DND-41 (cell line): ENCODE results near the gene APCDD1L.

Source experiments
- ATAC-seq: fragments of 200-7000 bp; cut with Tn5 transposase; 3 replicates; pipeline ENCODE4 v1.9.1; 2021; ENCODE audit warnings: low read depth; ENCODE audit not compliant: insufficient read depth
- DNase-seq: peaks from one replicate; pipeline ENCODE4 v3.0.0-alpha.2; 2020
- H2AFZ ChIP-seq: 2 replicates; pipeline ENCODE4 v1.6.0; 2012; ENCODE audit warnings: low read depth, low read length
- H3K27ac ChIP-seq: 2 replicates; pipeline ENCODE4 v1.5.1; 2012; ENCODE audit warnings: low read length, inconsistent platforms
- H3K27me3 ChIP-seq: fragments of 200-600 bp; sonication (generic); 2 replicates; pipeline ENCODE4 v1.6.0; 2012; ENCODE audit warnings: low read length, mild to moderate bottlenecking, inconsistent platforms; ENCODE audit not compliant: insufficient read depth, poor library complexity
- H3K36me3 ChIP-seq: 2 replicates; pipeline ENCODE4 v1.5.1; 2012; ENCODE audit warnings: low read length, inconsistent platforms; ENCODE audit not compliant: insufficient read depth
- H3K4me1 ChIP-seq: 2 replicates; pipeline ENCODE4 v1.5.1; 2012; ENCODE audit warnings: mild to moderate bottlenecking, low read length; ENCODE audit not compliant: insufficient read depth
- H3K4me2 ChIP-seq: 2 replicates; pipeline ENCODE4 v1.6.0; 2012; ENCODE audit warnings: mild to moderate bottlenecking, moderate library complexity, low read length, inconsistent platforms; ENCODE audit not compliant: insufficient read depth
- H3K4me3 ChIP-seq, 2 experiments: fragments of 200-600 bp in 1 of 2; shearing (Covaris generic) in 1 of 2; 2 replicates each; pipeline ENCODE4 v1.5.1; 2012 to 2016; ENCODE audit warnings: inconsistent platforms in 2 of 2, low read length in 2 of 2, mild to moderate bottlenecking in 2 of 2, low read depth in 1 of 2, moderate library complexity in 1 of 2
- H3K79me2 ChIP-seq: 2 replicates; pipeline ENCODE4 v1.6.0; 2012; ENCODE audit warnings: low read length, inconsistent platforms; ENCODE audit not compliant: insufficient read depth
- H3K9ac ChIP-seq: 2 replicates; pipeline ENCODE4 v1.6.0; 2012; ENCODE audit warnings: low read depth, mild to moderate bottlenecking, inconsistent platforms, low read length, moderate library complexity
- H3K9me3 ChIP-seq: 2 replicates; pipeline ENCODE4 v1.5.1; 2012; ENCODE audit warnings: low read length, moderate library complexity, mild to moderate bottlenecking, inconsistent platforms; ENCODE audit not compliant: insufficient read depth, severe bottlenecking
- H4K20me1 ChIP-seq: 2 replicates; pipeline ENCODE4 v1.6.0; 2012; ENCODE audit warnings: low read length; ENCODE audit not compliant: insufficient read depth
- CTCF ChIP-seq: IDR thresholded peaks from 2 replicates; pipeline ENCODE4 v1.5.1; 2012; ENCODE audit warnings: borderline replicate concordance, low read length, moderate library complexity, mild to moderate bottlenecking; ENCODE audit not compliant: poor library complexity, severe bottlenecking; ENCODE audit errors: extremely low read depth
- EZH2 ChIP-seq: IDR thresholded peaks from 3 replicates; pipeline ENCODE4 v1.6.1; 2012; ENCODE audit warnings: borderline replicate concordance, low read depth, mild to moderate bottlenecking, moderate library complexity, low read length, inconsistent platforms; ENCODE audit not compliant: severe bottlenecking

APCDD1L gene

DNA sequence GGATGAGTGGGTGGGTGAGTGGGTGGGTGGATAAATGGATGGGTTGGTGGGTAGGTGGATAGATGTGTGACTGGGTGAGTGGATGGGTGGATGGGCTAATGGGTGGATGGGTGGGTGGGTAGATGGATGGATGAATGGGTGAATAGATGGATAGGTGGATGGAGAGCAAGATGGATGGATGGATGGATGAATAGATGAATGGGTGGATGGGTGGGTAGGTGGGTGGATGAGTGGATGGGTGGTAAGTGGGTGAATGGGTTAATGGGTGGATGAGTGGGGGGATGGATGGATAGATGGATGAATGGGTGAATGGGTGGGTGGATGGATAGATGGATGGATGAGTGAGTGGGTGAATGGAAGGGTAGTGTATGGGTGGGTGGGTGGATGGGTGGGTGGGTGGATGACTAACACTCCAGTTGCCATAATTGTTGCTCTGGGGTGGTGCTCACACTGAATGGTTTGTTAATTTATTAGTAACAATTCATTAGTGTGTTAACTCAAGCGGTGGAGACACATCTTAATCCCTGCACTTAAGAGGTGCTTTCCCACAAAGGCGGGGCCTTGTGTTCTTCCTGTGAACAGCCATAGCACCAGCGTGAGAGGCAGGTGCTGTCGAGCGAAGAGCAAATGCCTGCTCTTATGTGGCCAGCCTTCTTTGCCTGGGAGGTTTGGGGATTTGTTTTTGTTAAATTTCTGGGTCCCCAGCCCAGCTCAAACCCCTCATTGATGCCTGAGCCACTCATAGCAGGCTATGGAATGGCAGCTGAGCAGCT, 4.9 kb upstream of the APCDD1L start:
- Histone ChIP-seq H3K79me2 (no peaks in the 10 kb centered on the region), H3K4me3 (no peak overlapping the region), H3K4me1 (no peaks in the 10 kb centered on the region), H3K9ac (no peak overlapping the region), H3K4me2 (no peak overlapping the region), H3K27ac (no peak overlapping the region), H3K9me3 (peaks cover 5% of the 10 kb centered on the region), H2AFZ (no peak overlapping the region), H3K27me3 (no peaks in the 10 kb centered on the region), H4K20me1 (peaks cover 2% of the 10 kb centered on the region; the same call in 1 of the 2 replicates), H3K36me3 (no peaks in the 10 kb centered on the region)
- TF ChIP-seq CTCF = no peak
- ATAC-seq = no peak
- DNase-seq = no peak

DNA sequence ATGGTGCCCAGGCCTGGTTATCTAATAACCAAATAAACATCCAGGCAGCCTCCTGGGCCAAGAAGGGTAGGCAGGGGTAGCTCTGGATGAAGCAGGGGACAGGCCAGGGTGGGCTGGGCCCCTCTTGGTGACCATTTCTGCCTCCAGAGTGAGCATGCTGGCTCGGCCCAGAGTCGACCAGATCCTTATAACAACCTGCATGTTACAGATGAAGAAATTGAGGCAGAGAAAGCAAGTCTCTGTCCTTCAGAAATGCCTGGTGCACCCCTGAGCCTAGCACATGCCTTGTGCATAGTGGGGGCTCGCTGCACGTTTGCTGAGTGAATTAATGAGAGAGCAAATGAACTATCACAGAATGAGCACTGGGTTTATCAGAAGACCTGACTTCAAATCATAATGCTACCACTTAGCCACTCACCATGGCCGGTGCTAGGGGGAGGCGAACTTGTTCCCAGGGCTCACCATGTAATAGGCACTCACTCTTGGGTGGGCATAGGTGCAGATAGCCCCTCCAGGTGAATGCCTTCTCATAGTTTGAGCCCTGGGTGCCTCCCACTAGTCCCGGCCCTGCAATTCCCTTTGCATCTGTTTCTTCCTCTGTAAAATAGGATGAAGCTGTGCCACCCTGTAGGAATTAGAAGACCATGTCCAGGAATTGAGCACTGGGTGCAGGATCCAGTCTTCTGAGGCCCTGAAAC, 3.8 kb upstream of the APCDD1L start:
- Histone ChIP-seq H3K4me1 (no peaks in the 10 kb centered on the region), H3K27ac (no peak overlapping the region), H3K4me2 (no peak overlapping the region), H3K79me2 (no peaks in the 10 kb centered on the region), H3K4me3 (no peak overlapping the region), H2AFZ (no peak overlapping the region), H3K9ac (no peak overlapping the region), H3K9me3 (no peaks in the 10 kb centered on the region), H3K36me3 (no peaks in the 10 kb centered on the region), H3K27me3 (no peaks in the 10 kb centered on the region), H4K20me1 (peaks cover 2% of the 10 kb centered on the region; the same call in 1 of the 2 replicates)
- TF ChIP-seq CTCF (no peak), EZH2 (no peak)
- DNase-seq = no peak
- no peak for ATAC-seq

DNA sequence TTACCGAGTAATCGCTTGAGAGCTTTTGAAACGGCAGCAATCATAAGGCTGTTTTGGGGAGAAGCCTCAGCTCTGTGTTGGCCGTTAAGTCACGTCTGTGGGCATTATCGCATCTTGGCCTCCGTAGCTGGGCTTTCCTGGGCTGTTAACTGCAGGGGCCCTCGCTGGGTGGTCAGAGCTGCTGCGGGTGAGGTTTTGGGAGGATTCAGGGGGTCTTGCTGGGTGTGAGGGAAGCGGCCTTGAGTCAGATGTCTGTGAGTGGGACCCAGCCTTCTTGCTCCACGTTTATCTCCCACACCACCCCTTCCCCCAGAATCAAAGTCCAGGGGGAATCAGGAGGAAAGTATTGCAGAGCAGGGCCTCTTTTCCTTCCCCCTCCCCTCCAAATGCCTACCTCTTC, 3.2 kb upstream of the APCDD1L start:
- H3K36me3 ChIP-seq = no peaks in the 10 kb centered on the region
- no peaks in the 10 kb centered on the region for H3K9me3 ChIP-seq
- H3K4me3 ChIP-seq = no peak overlapping the region
- no peaks in the 10 kb centered on the region for H3K4me1 ChIP-seq
- no peak for DNase-seq
- H3K27ac ChIP-seq = no peak overlapping the region
- H3K9ac ChIP-seq = no peak overlapping the region
- no peak for ATAC-seq
- peaks cover 2% of the 10 kb centered on the region; the same call in 1 of the 2 replicates for H4K20me1 ChIP-seq
- TF ChIP-seq EZH2 (no peak), CTCF (no peak)
- H3K79me2 ChIP-seq = no peaks in the 10 kb centered on the region
- H3K4me2 ChIP-seq = no peak overlapping the region
- no peak overlapping the region for H2AFZ ChIP-seq
- no peaks in the 10 kb centered on the region for H3K27me3 ChIP-seq
